ENCODE measurements around the gene CD82. TPM values are rescaled to one million over a fixed set of nuclear protein-coding genes. Genes with fewer than 3 reads are reported as not detected.

Gene CD82
- total RNA-seq, 2 donors from 2014 or later = 15.4 to 23.4 TPM

- no peak for ATAC-seq (ENCODE audit: insufficient number of reproducible peaks, low FRiP score, low read depth)
- H3K27ac ChIP-seq = no peak overlapping the region
- no peak for DNase-seq (ENCODE audit: low spot score)
- H3K9me3 ChIP-seq = no peaks in the 10 kb centered on the region
- no peak for TF ChIP-seq CTCF (IDR thresholded peaks at IDR 0.05)
- H3K4me3 ChIP-seq = no peak overlapping the region
- H3K27me3 ChIP-seq (replicated peaks; ENCODE audit: insufficient read depth) = no peaks in the 10 kb centered on the region
- no peaks in the 10 kb centered on the region for H3K4me1 ChIP-seq (ENCODE audit: control insufficient read depth in 1 of 2, low read depth in 2 of 2)
- H3K36me3 ChIP-seq = no peaks in the 10 kb centered on the region
Measured at GRCh38 chr11:44525473-44526252, 39.8 kb upstream of the CD82 start.

- H3K4me1 ChIP-seq (ENCODE audit: control insufficient read depth in 1 of 2, low read depth in 2 of 2) = no peaks in the 10 kb centered on the region
- no peaks in the 10 kb centered on the region for H3K9me3 ChIP-seq
- H3K27me3 ChIP-seq (replicated peaks; ENCODE audit: insufficient read depth) = no peaks in the 10 kb centered on the region
- no peak for ATAC-seq (ENCODE audit: insufficient number of reproducible peaks, low FRiP score, low read depth)
- no peak for DNase-seq (ENCODE audit: low spot score)
- TF ChIP-seq CTCF (IDR thresholded peaks at IDR 0.05) = no peak
- H3K36me3 ChIP-seq = no peaks in the 10 kb centered on the region
- H3K27ac ChIP-seq = no peak overlapping the region
- H3K4me3 ChIP-seq = no peak overlapping the region
Measured at GRCh38 chr11:44526438-44526837, 39.0 kb upstream of the CD82 start.

- DNase-seq (ENCODE audit: low spot score) = no peak
- Histone ChIP-seq H3K27ac (no peak overlapping the region), H3K9me3 (no peaks in the 10 kb centered on the region), H3K4me1 (ENCODE audit: control insufficient read depth in 1 of 2, low read depth in 2 of 2) (no peaks in the 10 kb centered on the region), H3K36me3 (no peaks in the 10 kb centered on the region), H3K27me3 (replicated peaks; ENCODE audit: insufficient read depth) (no peaks in the 10 kb centered on the region), H3K4me3 (no peak overlapping the region)
- no peak for ATAC-seq (ENCODE audit: insufficient number of reproducible peaks, low FRiP score, low read depth)
- no peak for TF ChIP-seq CTCF (IDR thresholded peaks at IDR 0.05)
Measured at GRCh38 chr11:44527476-44527875, 38.0 kb upstream of the CD82 start.

- no peak for ATAC-seq (ENCODE audit: insufficient number of reproducible peaks, low FRiP score, low read depth)
- no peak for DNase-seq (ENCODE audit: low spot score)
- no peaks in the 10 kb centered on the region for H3K9me3 ChIP-seq
- H3K36me3 ChIP-seq = no peaks in the 10 kb centered on the region
- no peaks in the 10 kb centered on the region for H3K27me3 ChIP-seq (replicated peaks; ENCODE audit: insufficient read depth)
- H3K4me3 ChIP-seq = no peak overlapping the region
- H3K4me1 ChIP-seq (ENCODE audit: control insufficient read depth in 1 of 2, low read depth in 2 of 2) = no peaks in the 10 kb centered on the region
- TF ChIP-seq CTCF (IDR thresholded peaks at IDR 0.05) = no peak
- H3K27ac ChIP-seq = no peak overlapping the region
Measured at GRCh38 chr11:44528103-44528502, 37.4 kb upstream of the CD82 start.

DNA sequence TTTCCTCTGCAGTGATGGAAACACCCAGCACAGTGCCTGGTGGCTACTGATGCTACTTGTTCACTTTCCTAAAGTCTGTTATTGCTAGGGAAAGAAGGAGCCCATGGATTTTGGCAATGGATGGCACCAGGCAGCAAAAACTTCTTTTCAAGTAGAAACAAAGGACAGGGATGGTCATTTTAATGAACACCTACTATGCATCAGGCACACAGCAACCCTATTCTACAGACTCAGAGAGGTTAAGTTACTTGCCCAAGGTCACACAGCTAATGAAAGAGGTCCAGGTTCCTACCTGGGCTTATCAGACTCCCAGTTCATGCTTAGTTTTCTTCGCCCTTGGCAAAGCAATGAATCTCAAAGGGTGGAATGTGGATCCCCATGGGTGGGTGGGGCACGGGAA lies 36.9 kb upstream of the CD82 start:
- no peak for ATAC-seq (ENCODE audit: insufficient number of reproducible peaks, low FRiP score, low read depth)
- DNase-seq (ENCODE audit: low spot score) = no peak
- H3K4me3 ChIP-seq = no peak overlapping the region
- H3K9me3 ChIP-seq = no peaks in the 10 kb centered on the region
- H3K4me1 ChIP-seq (ENCODE audit: control insufficient read depth in 1 of 2, low read depth in 2 of 2) = no peaks in the 10 kb centered on the region
- no peaks in the 10 kb centered on the region for H3K36me3 ChIP-seq
- TF ChIP-seq CTCF (IDR thresholded peaks at IDR 0.05) = no peak
- no peaks in the 10 kb centered on the region for H3K27me3 ChIP-seq (replicated peaks; ENCODE audit: insufficient read depth)
- no peak overlapping the region for H3K27ac ChIP-seq

Measured in thoracic aorta (tissue), 2 donors.